Caki2 (cell line): ENCODE data around the gene FCGBP. TPM values are rescaled to one million over a fixed set of nuclear protein-coding genes. Genes with fewer than 3 reads are reported as not detected.

Experiments used
- DNase-seq: peaks from one replicate; pipeline ENCODE4 v3.0.0-alpha.2; 2015; ENCODE audit warnings: low read depth
- in situ Hi-C: cut with HindIII; loops from 2 replicates; pipeline ENCODE4 v1.10.0; 2016; ENCODE audit warnings: low sequenced_read_pairs, low pct_unique_long_range_greater_than_20kb, mixed read lengths
- total RNA-seq: library from RNA; depleted of rRNA; stranded (reverse); fragments of >200 nt; shearing (Covaris generic); gene quantifications from 2 replicates; pipeline ENCODE4 v1.2.3, GENCODE V29; 2014; ENCODE audit warnings: low replicate concordance

FCGBP gene
- total RNA-seq, 1 experiment from 2014 or later, result 0.30 TPM

DNA sequence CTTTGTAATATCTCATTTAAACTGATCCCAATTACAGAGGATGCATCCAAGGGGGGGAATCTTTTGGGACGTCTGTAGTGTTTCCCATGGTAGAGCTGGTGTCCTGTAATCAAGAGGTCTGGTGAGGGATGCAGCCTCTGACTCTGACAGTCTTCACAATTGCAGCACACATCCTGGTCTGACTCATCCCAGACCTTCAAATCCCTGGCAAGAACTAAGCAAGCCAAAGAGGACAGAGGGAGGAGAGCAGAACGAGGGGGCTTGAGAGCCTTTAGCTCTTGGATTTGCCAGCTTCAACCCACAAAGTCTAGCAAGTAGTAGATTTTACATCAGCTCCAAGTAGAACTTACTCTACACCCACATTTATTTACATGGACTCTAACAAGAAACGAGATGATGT, 17.3 kb upstream of the FCGBP start:
- in situ Hi-C loops, result no loop called here
- DNase-seq, result no peak

DNA sequence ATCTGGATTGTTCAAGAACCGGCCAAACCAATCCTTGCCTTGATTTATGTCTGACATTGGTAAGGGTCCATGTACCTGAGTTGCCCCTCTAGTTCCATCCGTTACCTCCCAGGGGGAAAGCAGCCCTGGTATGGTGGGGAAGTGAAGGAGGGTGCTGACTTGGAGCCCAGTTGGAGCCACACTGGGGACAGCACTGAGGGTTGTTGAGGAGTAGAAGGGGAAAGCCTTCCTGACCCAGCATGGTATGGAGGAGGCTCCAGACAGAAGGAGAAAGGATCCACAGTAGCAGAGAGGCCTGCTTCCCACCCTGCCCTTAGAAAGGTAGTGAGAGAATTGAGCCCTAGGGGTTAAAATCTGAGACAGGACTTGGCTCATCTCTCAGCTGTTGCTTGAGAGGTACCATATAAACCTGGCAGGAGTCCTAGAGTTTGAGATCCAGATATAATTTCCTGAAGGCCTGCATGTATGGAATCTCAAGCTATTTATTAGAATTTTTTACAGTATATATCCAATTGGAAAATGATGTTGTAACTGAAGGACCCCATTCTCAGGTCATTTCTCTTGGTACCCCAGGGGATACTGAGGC, 16.7 kb upstream of the FCGBP start:
- in situ Hi-C loops, result no loop called here
- no peak for DNase-seq

DNA sequence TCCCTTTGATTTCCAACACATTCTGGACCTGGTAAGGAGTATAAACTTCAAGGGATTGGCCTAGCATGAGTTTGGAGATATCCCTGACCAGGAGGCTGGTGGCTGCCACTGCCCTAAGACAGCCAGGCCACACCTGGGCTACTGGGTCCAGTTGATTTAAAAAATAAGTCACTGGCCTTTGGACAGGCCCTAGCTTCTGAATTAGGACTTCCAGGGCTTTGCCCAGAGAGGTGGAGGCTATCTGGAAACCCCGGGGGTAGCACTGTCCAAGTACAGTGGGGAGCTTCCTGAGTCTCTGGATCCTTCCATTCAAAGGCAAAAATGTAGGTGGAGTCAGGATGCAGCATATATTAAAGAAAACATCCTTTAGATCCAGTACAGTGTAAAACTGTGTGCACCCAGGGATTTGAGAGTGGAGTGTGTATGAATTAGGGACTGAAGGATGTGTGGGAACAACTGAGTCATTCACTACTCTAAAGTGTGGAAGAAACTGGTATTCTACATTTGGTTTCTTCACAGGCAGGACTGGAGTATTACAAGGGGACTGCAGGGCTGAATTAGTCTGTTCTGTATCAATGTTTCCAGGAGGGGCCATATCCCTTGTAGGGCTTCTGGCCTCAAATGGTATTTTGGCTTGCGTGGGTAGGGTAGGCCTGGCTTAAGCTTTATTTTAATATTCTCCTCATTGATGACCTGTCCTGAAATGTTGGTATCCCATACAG, 14.8 kb upstream of the FCGBP start:
- in situ Hi-C loops, result no loop called here
- no peak for DNase-seq

DNA sequence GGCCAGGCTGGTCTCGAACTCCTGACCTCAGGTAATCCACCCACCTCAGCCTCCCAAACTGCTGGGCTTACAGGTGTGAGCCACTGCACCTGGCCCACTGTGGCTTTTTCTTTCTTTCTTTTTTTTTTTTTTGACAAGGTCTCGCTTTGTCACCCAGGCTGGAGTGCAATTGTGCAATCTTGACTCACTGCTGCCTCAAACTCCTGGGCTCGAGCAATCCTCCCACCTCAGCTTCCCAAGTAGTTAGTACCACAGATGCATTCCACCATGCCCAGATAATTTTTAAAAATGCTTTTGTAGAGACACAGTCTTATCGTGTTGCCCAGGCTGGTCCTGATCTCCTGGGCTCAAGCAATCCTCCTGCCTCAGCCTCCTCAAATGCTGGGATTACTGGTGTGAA, 12.1 kb upstream of the FCGBP start:
- in situ Hi-C loops, result no loop called here
- no peak for DNase-seq

DNA sequence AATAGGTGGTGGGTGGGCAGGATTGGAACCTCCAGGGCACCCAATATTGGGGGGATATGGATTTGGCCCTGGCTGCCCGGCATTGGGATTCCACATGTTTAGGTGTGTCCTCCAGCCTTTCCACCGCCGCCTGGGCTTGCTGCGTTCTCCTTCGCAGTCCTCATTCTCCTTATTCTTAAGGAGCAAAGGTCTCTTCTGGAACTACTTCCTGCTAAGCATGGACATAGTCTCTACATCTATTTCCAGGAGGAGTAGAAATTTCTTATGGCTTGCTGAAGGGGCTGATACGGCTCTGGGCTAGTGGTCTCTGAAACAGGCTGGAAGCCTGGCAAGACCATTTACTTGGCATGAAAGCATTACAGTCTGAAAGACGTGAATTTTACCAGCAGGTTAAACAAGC, 9.2 kb upstream of the FCGBP start:
- DNase-seq, result no peak
- in situ Hi-C loops, result no loop called here

DNA sequence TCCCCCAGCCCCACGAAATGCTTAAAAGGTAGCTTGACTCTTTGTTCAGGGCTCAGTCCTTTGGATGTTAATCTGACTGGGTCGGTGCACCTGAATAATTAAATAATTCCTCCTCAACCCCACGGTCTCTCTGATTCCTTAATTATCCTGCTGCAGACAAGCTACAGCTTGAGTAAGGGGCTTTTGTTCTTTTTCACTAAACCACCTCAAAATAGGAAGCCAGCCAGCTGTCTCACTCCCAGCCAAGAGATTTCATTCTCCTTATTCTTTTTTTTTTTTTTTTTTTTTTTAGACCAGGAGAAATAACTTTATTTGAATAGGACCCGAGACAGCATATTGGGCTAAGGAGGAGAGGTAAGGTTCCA, 7.9 kb upstream of the FCGBP start:
- in situ Hi-C loops, result no loop called here

DNA sequence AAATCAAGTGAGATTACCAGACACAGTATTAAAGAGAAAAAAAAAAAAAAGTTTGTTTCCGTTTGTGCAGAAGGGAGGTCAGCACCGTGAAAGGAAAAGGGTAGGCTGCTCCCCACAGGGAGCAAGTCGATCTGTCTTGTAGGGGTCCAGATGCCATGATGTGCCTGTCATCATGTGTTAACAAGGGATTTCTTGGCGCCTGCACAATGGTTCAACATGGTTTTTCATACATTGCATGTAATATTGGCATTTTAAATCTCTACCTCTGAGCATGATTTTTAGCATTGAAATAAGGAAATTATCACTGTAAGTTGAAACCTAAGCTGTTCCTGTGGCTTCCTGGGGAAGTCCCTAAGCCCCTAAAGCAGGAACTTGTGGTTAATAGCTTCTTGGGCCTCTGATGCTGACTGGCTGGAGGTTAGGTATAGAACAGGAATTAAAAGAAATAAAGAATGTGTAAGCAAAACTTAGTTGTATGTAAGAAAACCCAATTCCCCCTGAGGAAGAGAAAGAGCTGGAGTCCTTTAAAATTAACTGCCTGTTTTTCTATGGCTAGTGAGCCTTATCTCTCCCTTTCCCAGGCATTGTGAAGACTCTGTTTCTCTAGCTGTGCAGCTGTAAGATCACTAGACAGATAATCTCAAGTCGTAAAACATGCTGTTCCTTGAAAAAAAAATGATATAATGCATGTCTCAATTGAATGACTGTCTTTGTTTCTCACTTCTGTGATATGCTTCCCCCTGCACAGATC, 7.4 kb upstream of the FCGBP start:
- DNase-seq, result peak; percentile 59

More for the DNA sequence above, 7.9 kb upstream of the FCGBP start:
- DNase-seq, result no peak

DNA sequence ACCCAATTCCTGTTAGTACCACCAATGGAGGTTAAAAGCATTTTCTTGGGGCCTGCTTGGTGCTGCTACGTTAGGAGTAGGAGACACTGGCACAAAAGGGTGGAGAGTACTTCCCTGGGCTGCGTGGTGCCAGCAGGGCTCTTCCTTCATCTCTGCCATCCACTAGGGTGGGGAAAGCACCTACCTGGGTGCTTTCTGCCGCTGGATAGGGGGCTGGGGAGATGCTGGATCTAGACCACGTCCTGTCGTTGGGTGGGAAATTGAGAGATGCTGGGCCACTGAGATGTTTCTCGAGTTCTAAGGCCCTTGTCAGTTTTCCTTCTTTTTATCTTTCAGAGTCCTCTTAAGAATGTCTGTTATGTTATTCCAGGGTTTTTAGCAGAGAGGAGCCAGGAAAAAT, 6.7 kb upstream of the FCGBP start:
- no peak for DNase-seq
- in situ Hi-C loops, result no loop called here

More for the DNA sequence above, 7.4 kb upstream of the FCGBP start:
- in situ Hi-C loops, result no loop called here

DNA sequence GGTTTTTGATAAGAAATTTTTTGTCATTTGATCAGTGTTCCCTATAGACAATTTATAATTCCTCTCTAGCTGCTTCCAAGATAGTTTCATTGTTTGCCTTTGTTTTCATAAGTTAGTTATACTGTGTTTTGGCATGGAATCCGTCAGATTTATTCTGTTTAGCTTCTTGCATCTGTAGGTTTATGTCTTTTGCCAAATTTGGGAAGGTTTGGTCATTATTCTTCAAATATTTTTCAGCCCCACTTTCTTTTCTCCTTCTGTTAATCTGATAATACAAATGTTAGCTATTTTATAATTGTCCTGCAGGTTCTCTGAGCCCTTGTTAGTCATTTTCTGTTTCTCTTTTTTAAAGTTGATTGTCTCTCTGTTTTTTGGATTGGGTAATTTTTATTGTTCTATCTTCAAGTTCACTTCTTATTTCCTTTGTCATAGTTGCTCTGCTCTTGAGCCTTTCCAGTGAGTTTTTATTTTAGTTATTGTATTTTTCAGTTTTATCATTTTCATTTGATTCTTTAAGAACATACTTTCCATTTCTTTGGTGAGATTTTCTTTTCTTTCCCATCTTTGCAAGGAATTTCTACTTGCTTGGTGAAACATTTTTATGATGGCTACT, 5.9 kb upstream of the FCGBP start:
- in situ Hi-C loops, result no loop called here
- DNase-seq, result no peak

DNA sequence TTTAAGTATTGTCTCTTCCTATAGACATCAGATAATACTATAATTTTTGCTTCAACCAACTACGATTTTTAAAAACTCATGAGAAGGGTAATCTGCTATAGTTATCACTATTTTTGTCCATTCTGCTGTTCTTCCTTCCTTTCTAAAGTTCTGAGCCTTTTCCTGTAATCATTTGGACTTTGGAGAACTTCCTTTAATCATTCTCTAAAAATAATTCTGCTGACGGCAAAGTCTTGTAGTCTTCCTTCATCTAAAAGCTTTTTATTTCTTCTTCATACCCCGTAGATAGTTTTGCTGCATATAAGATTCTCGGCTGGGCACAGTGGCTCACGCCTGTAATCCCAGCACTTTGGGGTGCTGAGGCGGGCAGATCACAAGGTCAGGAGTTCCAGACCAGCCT, 5.1 kb upstream of the FCGBP start:
- no peak for DNase-seq

DNA sequence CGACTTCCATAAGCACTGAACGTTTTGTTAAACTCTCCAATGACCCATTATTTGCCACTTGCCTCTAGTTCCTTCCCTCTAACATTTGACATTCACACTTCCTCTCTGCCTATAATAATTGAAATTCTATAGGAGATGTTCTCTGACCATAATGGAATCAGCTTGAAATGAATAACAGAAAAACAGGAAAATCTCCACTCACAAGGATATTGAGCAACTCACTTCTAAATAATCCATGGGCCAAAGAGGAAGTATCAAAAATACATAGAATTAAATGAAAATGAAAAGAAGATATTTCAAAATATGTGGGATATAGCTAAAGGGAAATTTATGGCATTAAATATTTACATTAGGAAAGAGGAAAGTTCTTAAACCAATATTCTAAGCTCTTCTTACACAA, 3.4 kb upstream of the FCGBP start:
- DNase-seq, result no peak
- in situ Hi-C loops, result no loop called here

More for the DNA sequence above, 5.1 kb upstream of the FCGBP start:
- in situ Hi-C loops, result no loop called here

DNA sequence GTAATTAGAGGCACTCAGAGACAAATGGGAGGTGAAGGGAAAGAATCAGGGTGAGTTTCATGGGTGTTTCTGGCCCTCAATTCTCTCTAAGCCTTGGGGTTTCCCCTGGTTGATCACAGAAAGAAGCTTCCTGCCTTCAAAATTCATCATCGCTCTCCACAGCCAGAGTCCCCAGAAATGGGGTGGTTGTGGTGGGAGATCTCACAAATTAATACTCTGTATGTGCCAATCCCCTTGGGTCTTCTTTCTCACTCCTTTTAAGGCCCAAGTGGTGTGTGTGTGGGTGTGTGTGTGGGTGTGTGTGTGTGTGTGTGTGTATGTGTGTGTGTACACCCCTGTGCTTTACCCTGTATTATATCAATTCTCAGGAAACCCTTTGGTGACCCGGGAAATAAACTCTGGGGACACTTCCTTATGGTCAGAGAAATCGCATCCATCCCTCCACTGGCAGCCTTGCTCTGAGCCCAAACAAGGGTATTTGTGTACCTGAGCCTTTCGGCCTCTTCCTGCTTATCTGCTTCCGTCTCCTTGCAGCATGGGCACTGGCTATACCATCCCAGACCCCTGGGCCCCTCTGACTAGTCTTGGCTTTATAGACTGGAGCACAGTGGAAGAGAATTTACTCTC, 2.8 kb upstream of the FCGBP start:
- DNase-seq, result no peak
- in situ Hi-C loops, result no loop called here

DNA sequence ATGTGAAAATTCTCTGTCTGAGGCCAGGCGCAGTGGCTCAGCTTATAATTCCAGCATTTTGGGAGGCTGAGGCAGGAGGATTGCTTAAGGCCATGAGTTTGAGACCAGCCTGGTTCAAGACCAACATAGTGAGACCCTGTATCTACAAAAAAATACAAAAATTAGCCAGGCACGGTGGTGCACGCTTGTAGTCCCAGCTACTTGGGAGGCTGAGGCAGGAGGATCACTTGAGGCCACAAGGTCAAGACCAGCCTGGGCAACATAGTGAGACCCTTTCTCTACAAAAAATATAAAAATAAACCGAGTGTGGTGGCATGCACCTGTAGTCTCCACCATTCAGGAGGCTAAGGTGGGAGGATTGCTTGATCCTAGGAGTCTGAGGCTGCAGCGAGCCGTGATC, 2.2 kb upstream of the FCGBP start:
- in situ Hi-C loops, result no loop called here

DNA sequence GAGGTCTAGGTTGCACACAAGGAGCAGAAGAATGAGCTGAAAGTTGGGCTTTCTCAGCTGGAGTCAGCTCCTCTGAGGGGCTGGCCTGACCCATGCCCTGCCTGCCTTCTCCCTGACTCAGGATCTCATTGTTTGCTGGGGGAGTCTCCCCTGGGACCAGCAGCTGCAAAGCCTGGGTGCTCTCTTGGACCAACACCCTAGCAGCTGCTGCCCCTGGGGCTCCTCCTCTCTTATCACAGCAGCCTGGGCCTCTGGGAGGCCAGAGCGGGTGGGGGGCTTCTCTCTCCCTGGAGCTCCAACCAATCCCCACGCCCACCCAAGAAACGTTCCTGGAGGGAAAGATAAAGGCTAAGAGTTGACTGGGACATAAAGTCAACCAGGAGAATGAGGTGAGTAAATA, 1.6 kb upstream of the FCGBP start:
- in situ Hi-C loops, result no loop called here
- DNase-seq, result no peak

More for the DNA sequence above, 2.2 kb upstream of the FCGBP start:
- DNase-seq, result no peak

DNA sequence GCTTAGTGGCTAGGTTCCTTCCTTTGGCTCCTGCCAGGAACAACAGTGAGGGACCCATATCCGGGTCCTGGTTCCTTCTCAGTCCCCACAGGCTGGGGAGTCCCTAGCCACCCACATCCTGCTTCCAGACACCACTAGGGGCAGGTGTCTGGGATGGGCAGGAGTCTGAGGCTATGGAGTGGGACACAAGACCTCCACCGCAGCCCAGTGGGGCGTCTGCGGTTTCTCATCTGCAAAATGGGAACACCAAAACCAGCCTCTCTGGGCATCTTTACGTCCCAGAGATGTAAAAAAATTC, 879 bp upstream of the FCGBP start:
- in situ Hi-C loops, result no loop called here
- DNase-seq, result no peak

DNA sequence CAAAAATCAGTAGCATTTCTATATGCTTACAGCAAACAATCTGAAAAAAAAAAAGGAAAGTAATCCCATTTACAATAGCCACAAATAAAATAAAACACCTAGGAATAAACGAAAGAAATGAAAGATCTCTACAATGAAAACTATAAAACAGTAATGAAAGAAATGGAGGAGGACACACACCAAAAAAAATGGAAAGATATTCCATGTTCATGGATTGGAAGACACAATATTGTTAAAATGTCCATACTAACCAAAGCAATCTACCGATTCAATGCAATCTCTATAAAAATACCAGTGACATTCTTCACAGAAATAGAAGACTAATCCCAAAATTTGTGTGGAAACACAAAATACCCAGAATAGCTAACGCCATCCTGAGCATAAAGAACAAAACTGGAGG, 4.7 kb downstream of the FCGBP start:
- in situ Hi-C loops, result no loop called here
- DNase-seq, result no peak

DNA sequence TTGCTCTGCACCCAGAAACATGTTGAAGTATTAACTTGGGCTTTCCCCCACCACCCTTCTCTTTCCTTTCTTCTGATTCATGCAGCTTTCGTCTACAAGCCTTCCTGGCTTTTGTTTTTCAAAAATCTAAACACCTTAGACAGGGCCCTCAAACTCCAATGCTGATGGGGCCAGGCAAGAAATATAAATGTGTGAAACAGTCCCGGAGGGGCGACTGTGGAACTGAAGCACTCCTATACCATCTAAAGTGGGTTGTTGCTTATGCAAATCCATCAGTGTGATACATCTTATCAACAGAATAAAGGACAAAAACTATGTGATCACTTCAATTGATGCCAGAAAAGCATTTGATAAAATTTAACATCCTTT, 6.1 kb downstream of the FCGBP start:
- in situ Hi-C loops, result no loop called here
- DNase-seq, result no peak

DNA sequence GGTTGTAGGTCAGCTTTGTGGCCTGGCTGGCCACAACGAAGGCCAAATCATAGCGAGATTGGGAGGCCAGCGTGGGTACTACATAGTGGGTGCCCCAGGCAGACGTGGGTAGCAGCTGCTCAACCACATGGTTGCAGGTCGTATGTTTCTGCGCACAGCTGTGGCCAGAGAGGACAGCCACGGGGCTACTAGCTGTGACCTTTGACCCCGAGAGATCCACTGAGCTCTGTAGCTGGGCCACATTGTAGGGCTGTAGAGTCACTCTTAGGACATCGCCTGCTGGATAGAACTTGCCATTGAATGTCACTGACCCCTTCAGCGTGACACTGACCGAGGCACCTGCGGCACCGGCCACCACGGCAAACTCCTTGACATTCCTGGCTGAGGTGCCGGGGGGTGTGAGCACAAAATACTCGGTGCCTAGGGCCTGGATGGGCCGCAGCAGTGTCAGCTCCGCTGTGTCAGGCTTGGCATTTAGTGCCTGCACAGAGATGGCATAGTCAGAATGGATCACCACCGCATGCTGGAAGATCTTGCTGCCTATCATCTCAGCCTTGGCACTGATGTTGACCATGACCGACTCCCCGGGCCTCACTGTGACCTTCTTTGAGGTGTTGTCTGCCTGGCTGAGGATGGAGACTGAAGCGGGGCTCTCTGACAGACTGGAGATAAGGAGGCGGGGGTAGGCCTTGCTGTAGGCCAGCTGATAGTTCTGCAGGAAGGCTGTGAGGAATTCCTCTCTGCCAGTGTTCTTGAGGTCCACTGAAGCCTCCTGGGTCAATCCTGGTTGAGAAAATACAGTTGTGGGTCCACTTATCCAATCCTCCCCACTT, 6.7 kb downstream of the FCGBP start:
- in situ Hi-C loops, result no loop called here

More for the DNA sequence above, 6.7 kb downstream of the FCGBP start:
- no peak for DNase-seq
